ENCODE results near the gene TNFRSF4. TPM values are rescaled to one million over a fixed set of nuclear protein-coding genes. Genes with fewer than 3 reads are reported as not detected.

TNFRSF4 gene
- total and polyA plus RNA-seq, 2 of the 13 experiments (the other 11 are each of a cell fraction or from before 2014, with no cell fraction given), result not detected

DNA sequence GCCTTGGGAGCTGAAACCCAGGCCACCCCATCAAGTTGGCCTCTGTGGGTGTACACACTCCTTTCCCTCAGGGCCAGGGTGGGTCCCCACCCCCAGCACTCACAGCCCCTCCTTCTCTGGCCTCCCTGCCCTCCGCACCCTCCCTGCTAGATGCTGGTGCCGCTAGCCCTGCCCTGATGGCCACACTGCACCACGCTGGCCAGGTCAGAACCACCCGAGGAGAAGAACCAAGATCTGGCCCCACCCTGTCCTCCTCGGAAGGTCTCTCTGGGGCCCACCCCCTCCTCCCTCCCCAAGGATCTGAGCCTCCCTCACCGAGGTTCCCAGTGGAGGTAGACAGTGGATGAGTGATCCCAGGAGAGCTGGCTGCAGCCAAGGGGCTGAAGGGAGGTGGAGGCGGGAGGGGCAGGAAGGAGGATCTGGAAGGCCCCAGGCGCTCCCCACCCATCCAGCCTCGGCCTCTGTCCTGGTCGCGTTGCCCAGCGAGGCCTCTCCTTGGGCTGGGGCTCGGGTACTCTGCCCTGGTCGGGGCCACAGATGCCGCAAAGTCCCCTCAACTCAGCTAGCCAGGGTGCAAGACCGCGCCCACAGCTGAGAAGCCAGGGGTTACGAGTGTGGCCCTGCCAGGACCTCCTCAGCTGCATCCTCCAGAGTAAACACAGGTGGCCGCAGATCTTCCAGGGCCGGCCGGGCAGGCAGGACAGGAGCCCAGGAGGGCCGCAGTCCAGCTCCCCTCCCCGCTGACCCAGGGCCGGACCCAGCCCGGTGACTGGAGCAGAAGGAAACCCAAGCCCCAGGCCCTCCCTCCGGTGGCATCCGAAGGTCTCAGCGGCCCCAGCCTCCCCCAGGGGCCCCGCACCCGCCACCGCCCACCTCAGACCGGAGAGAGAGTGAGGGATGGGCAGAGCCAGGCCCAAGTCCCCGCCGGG lies 23.3 kb upstream of the TNFRSF4 start:
- Histone ChIP-seq H3K9ac (ENCODE audit: insufficient read depth, low read depth, low read length) (peak overlapping the region; percentile 61), H3K79me2 (ENCODE audit: insufficient read depth, low read length) (peaks cover 4% of the 10 kb centered on the region), H3K4me3 (replicated peaks in 1 of 3; ENCODE audit: insufficient read depth in 1 of 3, low read depth in 2 of 3, low read length in 3 of 3) (peak overlapping the region; percentile 39 to 80 (median 47)), H3K36me3 (replicated peaks in 1 of 2; ENCODE audit: control insufficient read depth in 1 of 2, insufficient read depth in 2 of 2, low read length in 2 of 2) (no peaks in the 10 kb centered on the region), H2AFZ (ENCODE audit: low read length) (no peak overlapping the region), H3K4me1 (ENCODE audit: insufficient read depth, low read length) (peaks cover 88% of the 10 kb centered on the region), H3K27me3 (ENCODE audit: control insufficient read depth in 1 of 2, insufficient read depth in 2 of 2, low read length in 2 of 2) (no peaks in the 10 kb centered on the region; a peak in 1 of 5 replicates), H4K20me1 (ENCODE audit: insufficient read depth, low read length) (no peaks in the 10 kb centered on the region), H3K4me2 (ENCODE audit: low read depth, low read length) (peak overlapping the region; percentile 87), H3K9me3 (ENCODE audit: low read length) (no peaks in the 10 kb centered on the region), H3K27ac (ENCODE audit: extremely low read length, insufficient read depth, low read length) (peak overlapping the region; percentile 31)
- ATAC-seq, result peak; percentile 5
- BruUV-seq (replicated peaks), result no TSS peak
- in situ Hi-C loops (cut with HindIII; ENCODE audit: extremely low pct_ligation_motif_present, low pct_unique_long_range_greater_than_20kb) (no loop called here), intact Hi-C loops (cut with micrococcal nuclease; ENCODE audit: unreplicated experiment) (loop anchor here (10.0 kb wide), 2 partner anchors 62 to 232 kb away; partner anchors contain the start of genes HES4 and TTLL10)
- FAIRE-seq, result no peak
- POLR2A ChIA-PET, result interaction anchor here (0.9 to 3.3 kb wide), 9 partner anchors 37 to 218 kb away, joined by 3 to 13 read pairs (median 6); partner anchors contain the start of genes AGRN and UBE2J2
- no peak for DNase-seq (ENCODE audit: low spot score)
- WGBS (ENCODE audit: low lambda C conversion rate), result 0% methylated on average over 8 of the region's 34 CpGs
- CTCF ChIA-PET (ENCODE audit: low intra/inter-chr PET ratio, low total read pairs), result no interaction called here
- no peak for TF ChIP-seq XBP1 (CRISPR knock-in tag; IDR thresholded peaks at IDR 0.05)
- TF ChIP-seq LCORL (IDR thresholded peaks at IDR 0.05), result no peak
- no peak for TF ChIP-seq LCORL (CRISPR knock-in tag; IDR thresholded peaks at IDR 0.05)
- TF ChIP-seq ZNF790 (CRISPR knock-in tag; IDR thresholded peaks at IDR 0.05; ENCODE audit: borderline replicate concordance), result 0 out of 2 replicates have a peak, but pooled peaks have one; percentile 10
- TF ChIP-seq, protein P1, sequence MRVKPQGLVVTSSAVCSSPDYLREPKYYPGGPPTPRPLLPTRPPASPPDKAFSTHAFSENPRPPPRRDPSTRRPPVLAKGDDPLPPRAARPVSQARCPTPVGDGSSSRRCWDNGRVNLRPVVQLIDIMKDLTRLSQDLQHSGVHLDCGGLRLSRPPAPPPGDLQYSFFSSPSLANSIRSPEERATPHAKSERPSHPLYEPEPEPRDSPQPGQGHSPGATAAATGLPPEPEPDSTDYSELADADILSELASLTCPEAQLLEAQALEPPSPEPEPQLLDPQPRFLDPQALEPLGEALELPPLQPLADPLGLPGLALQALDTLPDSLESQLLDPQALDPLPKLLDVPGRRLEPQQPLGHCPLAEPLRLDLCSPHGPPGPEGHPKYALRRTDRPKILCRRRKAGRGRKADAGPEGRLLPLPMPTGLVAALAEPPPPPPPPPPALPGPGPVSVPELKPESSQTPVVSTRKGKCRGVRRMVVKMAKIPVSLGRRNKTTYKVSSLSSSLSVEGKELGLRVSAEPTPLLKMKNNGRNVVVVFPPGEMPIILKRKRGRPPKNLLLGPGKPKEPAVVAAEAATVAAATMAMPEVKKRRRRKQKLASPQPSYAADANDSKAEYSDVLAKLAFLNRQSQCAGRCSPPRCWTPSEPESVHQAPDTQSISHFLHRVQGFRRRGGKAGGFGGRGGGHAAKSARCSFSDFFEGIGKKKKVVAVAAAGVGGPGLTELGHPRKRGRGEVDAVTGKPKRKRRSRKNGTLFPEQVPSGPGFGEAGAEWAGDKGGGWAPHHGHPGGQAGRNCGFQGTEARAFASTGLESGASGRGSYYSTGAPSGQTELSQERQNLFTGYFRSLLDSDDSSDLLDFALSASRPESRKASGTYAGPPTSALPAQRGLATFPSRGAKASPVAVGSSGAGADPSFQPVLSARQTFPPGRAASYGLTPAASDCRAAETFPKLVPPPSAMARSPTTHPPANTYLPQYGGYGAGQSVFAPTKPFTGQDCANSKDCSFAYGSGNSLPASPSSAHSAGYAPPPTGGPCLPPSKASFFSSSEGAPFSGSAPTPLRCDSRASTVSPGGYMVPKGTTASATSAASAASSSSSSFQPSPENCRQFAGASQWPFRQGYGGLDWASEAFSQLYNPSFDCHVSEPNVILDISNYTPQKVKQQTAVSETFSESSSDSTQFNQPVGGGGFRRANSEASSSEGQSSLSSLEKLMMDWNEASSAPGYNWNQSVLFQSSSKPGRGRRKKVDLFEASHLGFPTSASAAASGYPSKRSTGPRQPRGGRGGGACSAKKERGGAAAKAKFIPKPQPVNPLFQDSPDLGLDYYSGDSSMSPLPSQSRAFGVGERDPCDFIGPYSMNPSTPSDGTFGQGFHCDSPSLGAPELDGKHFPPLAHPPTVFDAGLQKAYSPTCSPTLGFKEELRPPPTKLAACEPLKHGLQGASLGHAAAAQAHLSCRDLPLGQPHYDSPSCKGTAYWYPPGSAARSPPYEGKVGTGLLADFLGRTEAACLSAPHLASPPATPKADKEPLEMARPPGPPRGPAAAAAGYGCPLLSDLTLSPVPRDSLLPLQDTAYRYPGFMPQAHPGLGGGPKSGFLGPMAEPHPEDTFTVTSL (CRISPR knock-in tag; IDR thresholded peaks at IDR 0.05; ENCODE audit: borderline replicate concordance), result no peak
- TF ChIP-seq, protein P2, sequence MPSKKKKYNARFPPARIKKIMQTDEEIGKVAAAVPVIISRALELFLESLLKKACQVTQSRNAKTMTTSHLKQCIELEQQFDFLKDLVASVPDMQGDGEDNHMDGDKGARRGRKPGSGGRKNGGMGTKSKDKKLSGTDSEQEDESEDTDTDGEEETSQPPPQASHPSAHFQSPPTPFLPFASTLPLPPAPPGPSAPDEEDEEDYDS (CRISPR knock-in tag; IDR thresholded peaks at IDR 0.05), result no peak
- 0 out of 2 replicates have a peak, but pooled peaks have one; percentile 20 for TF ChIP-seq MEIS2 (CRISPR knock-in tag; IDR thresholded peaks at IDR 0.05)
- TF ChIP-seq TAF1 (CRISPR knock-in tag; IDR thresholded peaks at IDR 0.05), result 0 out of 2 replicates have a peak, but pooled peaks have one; percentile 17
- TF ChIP-seq, protein P3, sequence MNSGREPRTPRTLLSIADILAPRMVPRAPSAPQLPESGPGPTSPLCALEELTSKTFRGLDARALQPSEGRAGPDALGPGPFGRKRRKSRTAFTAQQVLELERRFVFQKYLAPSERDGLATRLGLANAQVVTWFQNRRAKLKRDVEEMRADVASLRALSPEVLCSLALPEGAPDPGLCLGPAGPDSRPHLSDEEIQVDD (CRISPR knock-in tag; IDR thresholded peaks at IDR 0.05; ENCODE audit: borderline replicate concordance), result no peak
- TF ChIP-seq FOXA3 (CRISPR knock-in tag; IDR thresholded peaks at IDR 0.05), result peak; percentile 47; the same call in 1 of the 2 replicates
- TF ChIP-seq, protein P4, sequence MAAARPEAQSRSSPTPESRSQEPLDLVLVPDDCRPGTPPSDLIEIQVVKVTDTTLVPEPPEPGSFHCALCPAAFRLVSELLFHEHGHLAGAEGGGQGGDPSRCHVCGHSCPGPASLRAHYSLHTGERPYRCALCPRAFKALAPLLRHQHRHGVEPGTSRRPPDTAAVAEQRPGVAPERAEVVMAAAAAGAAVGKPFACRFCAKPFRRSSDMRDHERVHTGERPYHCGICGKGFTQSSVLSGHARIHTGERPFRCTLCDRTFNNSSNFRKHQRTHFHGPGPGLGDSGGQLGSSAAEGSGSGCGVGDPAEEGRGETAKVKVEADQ (CRISPR knock-in tag; IDR thresholded peaks at IDR 0.05; ENCODE audit: borderline replicate concordance), result no peak
- no peak for TF ChIP-seq ZNF570 (CRISPR knock-in tag; IDR thresholded peaks at IDR 0.05; ENCODE audit: borderline replicate concordance)
- no peak for TF ChIP-seq ZSCAN12 (CRISPR knock-in tag; IDR thresholded peaks at IDR 0.05)
- TF ChIP-seq KLF11 (CRISPR knock-in tag; IDR thresholded peaks at IDR 0.05), result no peak
- TF ChIP-seq HNRNPUL1 (IDR thresholded peaks at IDR 0.05; ENCODE audit: low read depth, low read length), result no peak
